GM19463 (cell line): ENCODE data around the gene SNX15.
"Not testable (repeated sequence)": the region's sequence is repeated elsewhere in the genome, so short reads cannot be mapped to it uniquely, and the experiment has no call there.

Source experiments
- ATAC-seq: cut with Tn5 transposase; IDR thresholded peaks from one replicate; pipeline ENCODE4 v1.9.1; 2021; ENCODE audit warnings: mild to moderate bottlenecking, moderate library complexity; ENCODE audit not compliant: unreplicated experiment

The SNX15 gene

GRCh38 chr11:65014726-65015227, 12.5 kb upstream of the SNX15 start:
- ATAC-seq: no peak

DNA sequence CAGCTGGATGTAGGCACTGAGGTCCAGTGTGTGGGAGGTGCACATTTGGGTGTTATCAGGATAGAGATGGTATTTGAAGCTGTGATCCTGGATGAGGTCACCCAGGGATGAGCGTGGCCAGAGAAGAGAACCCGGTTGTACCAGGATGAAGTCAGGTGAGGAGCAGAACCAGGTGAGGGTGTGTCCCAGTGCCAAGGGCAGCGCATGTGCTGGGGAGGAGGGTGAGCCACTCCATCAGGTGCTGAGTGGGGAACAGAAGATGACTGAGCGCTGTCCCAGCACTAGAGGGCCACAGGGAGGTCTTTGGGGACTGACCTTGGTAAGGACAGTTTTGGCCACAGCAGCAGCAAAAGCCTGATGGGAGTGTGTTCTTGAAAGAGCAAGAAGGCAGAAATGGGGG, 10.5 kb upstream of the SNX15 start:
- no peak for ATAC-seq

DNA sequence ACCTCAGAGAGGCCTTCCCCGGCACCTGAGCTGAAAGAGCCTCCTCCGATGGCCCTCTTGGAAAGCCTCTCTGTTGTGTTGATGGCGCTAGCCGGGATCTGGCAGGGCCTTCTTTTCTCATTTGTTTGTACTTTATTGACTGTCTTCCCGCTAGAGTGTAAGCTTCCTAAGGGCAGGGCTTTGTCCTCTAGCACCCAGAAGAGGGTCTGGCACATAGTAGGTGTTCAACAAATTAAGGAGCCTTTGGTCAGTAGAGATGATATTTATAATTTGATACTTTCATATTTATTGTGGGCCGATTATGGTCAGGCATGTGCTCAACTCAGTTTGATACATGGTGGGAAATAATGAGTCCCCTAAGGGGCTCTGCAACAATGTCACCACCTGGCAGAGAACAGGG, 9.3 kb upstream of the SNX15 start:
- ATAC-seq: no peak

- ATAC-seq: no peak
Observed at GRCh38 chr11:65019824-65020223, 7.4 kb upstream of the SNX15 start.

DNA sequence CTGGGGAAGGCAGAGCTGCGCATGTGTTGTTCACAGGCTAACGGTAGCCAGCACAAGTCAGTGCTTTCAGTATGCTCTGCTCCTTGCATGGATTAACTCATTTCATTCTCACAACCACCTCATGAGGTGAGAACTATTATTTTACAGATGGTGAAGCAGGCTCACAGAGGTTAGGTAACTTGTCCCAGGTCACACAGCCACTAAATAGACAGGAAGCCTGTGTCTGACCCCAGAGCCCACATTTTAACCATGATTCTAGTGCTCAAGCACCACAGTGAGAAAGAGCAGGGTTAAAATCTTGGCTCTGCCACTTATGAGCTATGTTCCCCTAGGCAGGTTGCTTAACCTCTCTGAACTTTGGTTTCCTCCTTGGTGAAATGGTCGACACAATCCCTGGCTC, 6.2 kb upstream of the SNX15 start:
- no peak for ATAC-seq

GRCh38 chr11:65021509-65021908, 5.7 kb upstream of the SNX15 start:
- no peak for ATAC-seq

DNA sequence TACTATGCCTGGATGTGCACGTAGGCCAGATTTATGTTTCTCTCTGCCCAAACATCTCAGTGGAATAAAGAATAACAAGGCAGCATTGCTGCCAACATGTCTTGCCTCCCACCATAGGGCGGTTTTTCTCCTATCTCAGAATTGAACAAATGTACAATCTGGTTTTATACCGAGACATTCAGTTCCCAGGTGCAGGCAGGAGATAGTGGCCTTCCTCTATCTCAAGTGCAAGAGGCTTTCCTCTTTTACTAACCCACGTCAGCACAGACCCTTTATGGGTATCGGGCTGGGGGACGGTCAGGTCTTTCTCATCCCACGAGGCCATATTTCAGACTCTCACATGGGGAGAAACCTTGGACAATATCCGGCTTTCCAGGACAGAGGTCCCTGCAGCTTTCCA, 3.7 kb upstream of the SNX15 start:
- not testable (repeated sequence) for ATAC-seq

DNA sequence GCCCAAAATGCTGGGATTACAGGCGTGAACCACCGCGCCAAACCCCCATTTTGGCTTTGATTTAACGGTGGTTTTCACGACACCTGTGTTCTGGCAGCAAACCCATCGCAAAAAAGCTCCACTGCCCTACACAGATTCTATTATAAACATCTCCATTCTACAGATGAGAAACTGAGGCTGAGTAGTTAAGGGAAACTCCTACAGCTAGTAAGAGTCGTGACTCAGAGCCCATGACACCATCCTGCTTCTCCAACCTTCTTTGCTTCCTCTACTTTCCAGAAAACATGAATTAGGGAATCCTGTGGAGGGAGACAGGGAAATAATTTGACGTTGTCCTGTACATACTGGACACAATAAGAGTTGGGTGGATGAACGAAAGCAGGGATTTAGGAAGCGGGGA, 429 bp upstream of the SNX15 start:
- ATAC-seq: no peak

DNA sequence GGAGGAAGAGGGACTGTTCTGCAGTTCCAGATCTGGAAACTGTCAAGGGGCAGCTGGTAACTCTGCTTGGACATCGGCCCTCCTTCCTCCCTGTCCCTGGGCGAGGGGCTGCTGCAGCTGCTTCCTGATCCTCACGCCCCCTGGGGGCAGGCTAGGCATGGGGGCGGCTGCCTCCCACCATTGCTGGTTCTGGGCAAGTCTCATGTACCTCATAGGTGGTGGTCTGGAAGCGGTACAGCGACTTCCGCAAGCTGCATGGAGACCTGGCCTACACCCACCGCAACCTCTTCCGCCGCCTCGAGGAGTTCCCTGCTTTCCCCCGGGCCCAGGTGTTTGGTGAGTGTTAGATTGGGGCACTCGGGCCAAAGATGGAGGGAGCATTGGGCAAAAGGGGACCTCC, 5.0 kb downstream of the SNX15 start:
- ATAC-seq: no peak

DNA sequence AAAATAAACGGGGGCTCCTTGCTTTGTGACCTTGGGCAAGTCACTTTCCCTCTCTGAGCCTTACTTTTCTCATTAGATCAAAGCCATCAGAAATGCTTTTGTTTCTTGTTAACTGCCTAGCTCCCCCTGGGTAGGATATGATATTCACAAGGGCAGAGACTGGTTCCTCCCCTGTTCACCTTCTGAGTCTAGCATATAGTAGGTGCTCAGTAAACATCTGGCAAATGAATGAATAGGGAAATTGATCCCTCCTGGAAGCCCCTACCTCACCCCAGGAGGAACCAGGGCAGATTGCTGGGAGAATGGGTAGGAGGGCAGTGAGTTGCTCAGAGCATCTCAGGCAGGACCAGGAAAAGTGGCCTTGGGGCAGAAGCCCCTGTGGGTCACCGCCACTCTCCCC, 7.2 kb downstream of the SNX15 start:
- no peak for ATAC-seq

DNA sequence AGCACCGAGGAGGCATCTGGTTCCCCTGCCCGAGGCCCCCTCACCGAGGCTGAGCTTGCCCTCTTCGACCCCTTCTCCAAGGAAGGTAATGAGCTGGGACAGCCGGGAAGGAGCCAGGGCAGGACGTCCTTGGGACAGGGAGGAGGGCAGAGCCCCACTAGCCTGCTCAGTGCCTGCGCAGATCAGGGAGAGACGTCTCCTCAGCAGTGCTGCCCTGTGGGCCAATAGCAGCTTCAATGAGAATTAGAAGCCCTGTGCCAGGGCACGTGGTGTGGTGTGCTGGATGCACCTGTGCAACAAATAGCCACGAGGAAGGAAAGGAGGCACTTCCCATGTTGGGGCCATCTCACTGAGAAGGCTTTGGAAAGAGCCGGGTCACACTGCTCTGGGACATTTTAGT, 8.3 kb downstream of the SNX15 start:
- ATAC-seq: no peak

- ATAC-seq: no peak
Observed at GRCh38 chr11:65036931-65037330, 9.7 kb downstream of the SNX15 start.

DNA sequence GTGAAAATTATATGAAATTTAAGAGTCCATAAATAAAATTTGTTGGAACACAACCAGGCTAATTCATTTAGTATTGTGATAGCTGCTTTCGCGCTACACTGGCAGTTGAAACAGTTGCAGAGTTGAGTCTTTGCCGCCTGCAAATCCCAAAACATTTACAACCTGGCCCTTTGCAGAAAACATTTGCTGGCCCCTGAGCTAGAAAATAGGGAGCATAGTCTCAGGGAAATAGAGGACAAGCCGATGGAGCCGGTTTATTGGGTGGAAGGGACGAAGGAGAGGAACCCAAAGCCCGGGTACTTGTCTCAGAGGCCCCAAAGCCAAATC, 13.2 kb downstream of the SNX15 start:
- ATAC-seq: no peak

DNA sequence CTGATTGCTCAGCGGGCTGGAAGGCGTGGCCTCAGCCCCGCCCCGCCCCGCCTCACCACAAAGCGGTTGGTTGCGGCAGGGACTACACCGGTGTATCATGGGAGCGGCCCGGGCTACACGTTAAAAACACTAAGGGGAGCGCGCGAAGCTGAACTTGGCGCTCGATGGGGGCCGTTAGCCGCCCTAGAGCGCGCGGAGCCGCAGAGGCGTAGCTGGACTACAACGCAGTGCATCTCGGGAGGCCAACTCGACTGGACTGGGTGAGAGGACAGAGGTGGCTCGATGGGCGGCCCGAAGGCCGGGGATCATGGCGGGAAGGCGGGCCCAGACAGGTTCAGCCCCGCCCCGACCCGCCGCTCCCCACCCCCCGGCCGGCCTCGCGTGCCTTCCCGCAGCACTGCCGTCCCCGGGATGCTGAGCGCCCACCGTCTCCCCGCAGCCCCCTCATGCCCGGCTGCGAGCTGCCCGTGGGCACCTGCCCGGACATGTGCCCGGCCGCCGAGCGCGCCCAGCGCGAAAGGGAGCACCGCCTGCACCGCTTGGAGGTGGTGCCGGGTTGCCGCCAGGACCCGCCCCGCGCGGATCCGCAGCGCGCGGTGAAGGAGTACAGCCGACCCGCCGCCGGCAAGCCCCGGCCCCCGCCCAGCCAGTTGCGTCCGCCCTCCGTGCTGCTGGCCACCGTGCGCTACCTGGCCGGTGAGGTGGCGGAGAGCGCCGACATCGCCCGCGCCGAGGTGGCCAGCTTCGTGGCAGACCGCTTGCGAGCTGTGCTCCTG, 13.8 kb downstream of the SNX15 start, which contains the start of gene SAC3D1:
Gene SAC3D1 (plus strand): TSS at position 364 of the 776 bp plus-strand sequence. CDS start 83 bp downstream, at position 447.
- ATAC-seq: peak; percentile 91

- ATAC-seq: no peak
Observed at GRCh38 chr11:65042891-65043290, 15.7 kb downstream of the SNX15 start.

DNA sequence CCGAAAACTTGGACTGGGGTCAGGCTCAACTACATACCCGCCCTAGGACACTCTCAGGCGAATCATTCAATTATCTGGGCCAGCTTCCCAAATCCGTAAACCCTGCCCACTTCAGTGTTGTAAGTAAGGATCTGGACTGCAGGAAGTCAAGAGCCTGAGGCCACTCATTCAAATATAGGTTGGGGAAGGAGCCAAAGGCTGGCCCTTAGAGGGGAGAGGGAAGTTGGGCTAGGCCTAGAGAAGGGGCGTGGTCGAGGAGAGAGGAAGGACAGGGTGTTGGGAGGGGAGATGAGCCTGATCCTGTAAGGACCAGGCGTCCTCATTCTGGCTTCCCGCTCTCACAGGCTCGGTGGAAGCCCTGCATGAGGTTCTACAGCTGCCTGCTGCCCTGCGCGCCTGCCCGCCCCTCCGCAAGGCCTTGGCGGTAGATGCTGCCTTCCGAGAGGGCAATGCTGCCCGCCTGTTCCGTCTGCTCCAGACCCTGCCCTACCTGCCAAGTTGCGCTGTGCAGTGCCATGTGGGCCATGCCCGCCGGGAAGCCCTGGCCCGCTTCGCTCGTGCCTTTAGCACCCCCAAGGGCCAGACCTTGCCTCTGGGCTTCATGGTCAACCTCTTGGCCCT, 16.8 kb downstream of the SNX15 start:
- ATAC-seq: no peak

- ATAC-seq: no peak
Observed at GRCh38 chr11:65045061-65045460, 17.8 kb downstream of the SNX15 start.

GRCh38 chr11:65045728-65046127, 18.5 kb downstream of the SNX15 start:
- no peak for ATAC-seq

- ATAC-seq: no peak
Observed at GRCh38 chr11:65047581-65048422, 20.6 kb downstream of the SNX15 start.

DNA sequence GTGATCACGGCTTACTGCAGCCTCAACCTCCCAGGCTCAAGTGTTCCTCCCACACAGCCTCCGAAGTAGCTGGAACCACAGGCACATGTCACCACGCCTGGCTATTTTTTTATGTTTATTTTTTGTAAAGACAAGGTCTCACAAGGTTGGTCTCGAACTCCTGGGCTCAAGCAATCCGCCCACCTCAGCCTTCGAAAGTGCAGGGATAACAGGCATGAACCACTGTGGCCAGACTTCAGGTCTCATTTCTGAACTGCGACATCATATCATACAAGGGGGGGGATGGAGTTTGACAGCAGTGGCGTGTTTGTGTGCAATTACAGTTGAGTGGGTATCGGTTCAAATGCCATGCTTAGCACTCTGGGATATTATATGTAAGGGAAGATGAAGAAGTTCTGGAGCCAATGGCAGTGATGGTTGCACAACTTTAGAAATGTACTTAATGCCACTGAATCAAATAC, 24.2 kb downstream of the SNX15 start:
- ATAC-seq: no peak

DNA sequence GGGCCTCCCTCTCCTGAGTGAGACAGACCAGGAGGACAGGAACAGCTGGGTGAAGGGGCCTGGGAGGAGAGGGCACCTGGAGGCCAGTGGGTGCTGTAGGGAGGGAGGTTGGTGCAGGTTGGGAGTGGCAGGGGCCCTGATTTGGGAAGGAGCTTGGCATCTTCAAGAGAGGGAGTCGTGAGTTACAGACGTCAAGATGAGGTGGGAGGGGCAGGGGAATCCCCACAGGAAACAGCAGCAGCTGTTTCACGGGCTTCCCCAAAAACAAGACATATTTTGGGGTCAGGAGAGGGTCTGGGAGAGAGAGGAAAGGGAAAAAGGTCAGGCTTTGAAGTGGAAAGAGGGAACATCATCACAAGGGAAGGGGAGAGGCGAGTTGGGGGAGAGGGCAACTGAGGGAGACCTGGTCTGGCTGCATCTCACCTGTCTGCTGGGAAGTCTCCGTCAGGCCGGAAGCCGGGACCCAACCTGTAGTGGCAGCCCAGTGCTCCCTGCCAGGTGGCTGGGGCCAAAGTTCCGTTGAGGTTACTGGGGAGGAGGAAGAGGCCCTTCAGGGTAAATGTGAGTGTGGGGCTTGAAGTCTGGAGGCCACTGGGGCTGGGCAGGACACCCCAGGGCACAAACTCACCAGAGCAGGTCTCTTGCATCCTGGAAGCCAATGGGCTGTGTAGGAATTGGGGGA, 26.7 kb downstream of the SNX15 start:
- ATAC-seq: no peak
